Measurements from ENCODE around the gene SYT9. TPM values are rescaled to one million over a fixed set of nuclear protein-coding genes. Genes with fewer than 3 reads are reported as not detected.

Gene SYT9
- total and polyA plus RNA-seq, 2 of the 4 experiments (the other 2 are of a cell fraction): not detected

- peaks cover 2% of the 10 kb centered on the region; the same call in 1 of the 2 replicates for H3K4me1 ChIP-seq (ENCODE audit: control insufficient read depth, insufficient read depth, low read length)
- H2BK20ac ChIP-seq (ENCODE audit: low read depth, low read length): no peak overlapping the region
- H3K9me1 ChIP-seq (ENCODE audit: insufficient read depth, low read length): no peaks in the 10 kb centered on the region
- DNase-seq: no peak
- no peaks in the 10 kb centered on the region for H3K9me3 ChIP-seq (ENCODE audit: control insufficient read depth, insufficient read depth, low read length)
- H2BK15ac ChIP-seq (ENCODE audit: low read depth, low read length): no peak overlapping the region
- H4K8ac ChIP-seq (ENCODE audit: low read depth in 2 of 2, low read length in 2 of 2): no peak overlapping the region
- no peak overlapping the region for H3K23ac ChIP-seq (ENCODE audit: low read depth, low read length)
- no TSS peak for BruUV-seq (replicated peaks)
- no peak overlapping the region for H2AK9ac ChIP-seq (replicated peaks; ENCODE audit: low read depth, low read length, poor library complexity)
- H4K20me1 ChIP-seq (ENCODE audit: insufficient read depth, low read length): no peaks in the 10 kb centered on the region
- H2BK120ac ChIP-seq (ENCODE audit: low read depth, low read length): no peak overlapping the region
- no peak overlapping the region for H3K9ac ChIP-seq (ENCODE audit: low read depth, low read length)
- 76% methylated on average over 6 of the region's 12 CpGs; no CpG with 5 or more reads in 1 of the 2 experiments for WGBS, 2 experiments (ENCODE audit: extremely low coverage in 2 of 2, insufficient read length in 1 of 2)
- no peak overlapping the region for H3K27ac ChIP-seq (ENCODE audit: insufficient read depth, low read length)
- no peak overlapping the region for H2BK5ac ChIP-seq (ENCODE audit: low read depth, low read length, poor library complexity, severe bottlenecking)
- intact Hi-C loops (cut with micrococcal nuclease): no loop called here
- ChIA-PET POLR2A (ENCODE audit: unreplicated experiment) (no interaction called here), CTCF (no interaction called here)
- H4K5ac ChIP-seq (ENCODE audit: low read depth, low read length): no peak overlapping the region
- H3K56ac ChIP-seq (ENCODE audit: extremely low read depth, insufficient read depth, low read length): no peak overlapping the region
- in situ Hi-C loops (cut with MboI; ENCODE audit: low sequenced_read_pairs): no loop called here
- no peak overlapping the region for H3K18ac ChIP-seq (ENCODE audit: low read depth, low read length)
- no peak for ATAC-seq (ENCODE audit: low read depth)
- no peak overlapping the region for H3K4me3 ChIP-seq (ENCODE audit: insufficient read depth, low read depth, low read length)
- no peak overlapping the region for H2AK5ac ChIP-seq (ENCODE audit: low read depth, low read length)
- dilution Hi-C loops (cut with HindIII; ENCODE audit: low sequenced_read_pairs, unreplicated experiment): no loop called here
- no peaks in the 10 kb centered on the region for H3K79me1 ChIP-seq (ENCODE audit: low read depth in 1 of 2, low read length in 2 of 2)
- TF ChIP-seq MAZ (IDR thresholded peaks at IDR 0.05; ENCODE audit: borderline replicate concordance, low read depth, low read length): no peak
- no peak for TF ChIP-seq CEBPB (IDR thresholded peaks at IDR 0.05; ENCODE audit: low read depth, low read length)
- TF ChIP-seq CHD1 (IDR thresholded peaks at IDR 0.05; ENCODE audit: low read depth, low read length): no peak
- no peak for TF ChIP-seq CTCF (conservative IDR thresholded peaks at IDR 0.05; ENCODE audit: low read depth, low read length)
- no peak for TF ChIP-seq MAFK (IDR thresholded peaks at IDR 0.05; ENCODE audit: low read depth, low read length)
- TF ChIP-seq ELK1 (IDR thresholded peaks at IDR 0.05; ENCODE audit: borderline replicate concordance, low read depth, low read length): no peak
- TF ChIP-seq NFE2L2 (IDR thresholded peaks at IDR 0.05; ENCODE audit: low read depth, low read length): no peak
- no peak for TF ChIP-seq USF2 (IDR thresholded peaks at IDR 0.05; ENCODE audit: low read depth, low read length)
- no peak for TF ChIP-seq FOS (IDR thresholded peaks at IDR 0.05; ENCODE audit: low read depth, low read length)
- no peak for TF ChIP-seq SMC3 (IDR thresholded peaks at IDR 0.05; ENCODE audit: low read depth, low read length)
- no peak for TF ChIP-seq RAD21 (IDR thresholded peaks at IDR 0.05; ENCODE audit: low read length)
- no peak overlapping the region for H4K91ac ChIP-seq (ENCODE audit: insufficient read depth, low read depth, low read length)
- peaks cover 25% of the 10 kb centered on the region for H3K27me3 ChIP-seq (ENCODE audit: control insufficient read depth, insufficient read depth, low read length)
- no peak overlapping the region for H3K14ac ChIP-seq (replicated peaks; ENCODE audit: low read depth, low read length)
- H3K4me2 ChIP-seq (ENCODE audit: low read depth, low read length): no peak overlapping the region
- no peak overlapping the region for H3K4ac ChIP-seq (ENCODE audit: low read depth, low read length)
- H2AFZ ChIP-seq (replicated peaks; ENCODE audit: low read length, poor library complexity): no peak overlapping the region
- H3K36me3 ChIP-seq (ENCODE audit: control insufficient read depth, insufficient read depth, low read length): no peaks in the 10 kb centered on the region
Observed at GRCh38 chr11:7516475-7516874, 264.8 kb downstream of the SYT9 start.
